K562 (cell line): ENCODE data around the gene SMC4. TPM values are rescaled to one million over a fixed set of nuclear protein-coding genes. Genes with fewer than 3 reads are reported as not detected.

Experiments used
- HDAC3 ChIP-seq: fragments of 450-650 bp; IDR thresholded peaks from 2 replicates; pipeline ENCODE4 v1.6.1; 2018; ENCODE audit warnings: borderline replicate concordance, mild to moderate bottlenecking, moderate library complexity; ENCODE audit not compliant: partially characterized antibody
- HIVEP1 ChIP-seq: fragments of 250-450 bp; sonication (Bioruptor Pico); IDR thresholded peaks from 2 replicates; pipeline ENCODE4 v1.4.0; 2020; ENCODE audit warnings: mild to moderate bottlenecking
- HNRNPH1 ChIP-seq: fragments of 200-400 bp; formaldehyde crosslinking; optimal IDR thresholded peaks from 2 replicates; pipeline ENCODE3; 2017; ENCODE audit warnings: low read depth, mild to moderate bottlenecking, low read length, moderate library complexity
- SPI1 ChIP-seq: IDR thresholded peaks from 2 replicates; pipeline ENCODE4 v1.6.1; 2011; ENCODE audit warnings: low read depth, low read length, control low read depth, borderline replicate concordance
- TRIM28 ChIP-seq: fragments of 450-650 bp; IDR thresholded peaks from 2 replicates; pipeline ENCODE4 v1.6.1; 2017
- polyA plus RNA-seq, 8 experiments: library from polyadenylated mRNA; depleted of rRNA in 4 of 8; stranded (reverse) in 5 of 8; unstranded in 3 of 8; fragments of >200 nt; fragmentation: Nextera tagmentation in 2 of 8; fragmentation: Illumina TruSeq in 1 of 8; extraction: Ambion mirVana in 2 of 8; extraction: Trizol in 1 of 8; gene quantifications; 2 replicates each; pipeline versions ENCODE4 v1.2.1 to v1.2.3, GENCODE V29; 2011 to 2014; ENCODE audit warnings: inconsistent platforms in 1 of 8, missing spikeins in 1 of 8
- total RNA-seq, 7 experiments: library from RNA; depleted of rRNA in 6 of 7; stranded (reverse); fragments of >200 nt in 6 of 7; fragmentation: Illumina TruSeq in 2 of 7; extraction: Trizol in 2 of 7; gene quantifications; 2 replicates each; pipeline versions ENCODE4 v1.2.1 to v1.2.3, GENCODE V29; 2011 to 2021; ENCODE audit warnings: low replicate concordance in 1 of 7
- TF ChIP-seq, protein P1 (sequence below), 2 experiments: fragments of 150-350 bp in 1 of 2; IDR thresholded peaks; 2 replicates each; pipeline ENCODE4 v1.6.1; 2012 to 2016; ENCODE audit warnings: low read depth in 2 of 2, low read length in 2 of 2, mild to moderate bottlenecking in 1 of 2, moderate library complexity in 1 of 2
- TF ChIP-seq, protein P2 (sequence below): IDR thresholded peaks from 2 replicates; pipeline ENCODE4 v1.6.1; 2012; ENCODE audit warnings: low read depth, low read length, improper control_type of control experiment, borderline replicate concordance
- TF ChIP-seq, protein P3 (sequence below): fragments of 250-450 bp; sonication (Bioruptor Pico); IDR thresholded peaks from 2 replicates; pipeline ENCODE4 v1.5.1; 2021; ENCODE audit warnings: mild to moderate bottlenecking
- TF ChIP-seq, protein P4 (sequence below): sonication (generic); formaldehyde crosslinking; IDR thresholded peaks from 2 replicates; pipeline ENCODE4 v1.8.1; 2023; ENCODE audit warnings: mild to moderate bottlenecking, missing genetic modification reagents, moderate library complexity
- TF ChIP-seq, protein P5 (sequence below): fragments of 450-650 bp; IDR thresholded peaks from 2 replicates; pipeline ENCODE4 v1.6.1; 2016; ENCODE audit warnings: low read depth, mild to moderate bottlenecking, moderate library complexity
- TF ChIP-seq, protein P6 (sequence below): sonication (generic); IDR thresholded peaks from 2 replicates; pipeline ENCODE4 v1.6.1; 2016

SMC4 gene
- total and polyA plus RNA-seq, 9 of the 15 experiments (the other 6 are each of a cell fraction or from before 2014, with no cell fraction given): 87.9 to 347 (median 176) TPM

DNA sequence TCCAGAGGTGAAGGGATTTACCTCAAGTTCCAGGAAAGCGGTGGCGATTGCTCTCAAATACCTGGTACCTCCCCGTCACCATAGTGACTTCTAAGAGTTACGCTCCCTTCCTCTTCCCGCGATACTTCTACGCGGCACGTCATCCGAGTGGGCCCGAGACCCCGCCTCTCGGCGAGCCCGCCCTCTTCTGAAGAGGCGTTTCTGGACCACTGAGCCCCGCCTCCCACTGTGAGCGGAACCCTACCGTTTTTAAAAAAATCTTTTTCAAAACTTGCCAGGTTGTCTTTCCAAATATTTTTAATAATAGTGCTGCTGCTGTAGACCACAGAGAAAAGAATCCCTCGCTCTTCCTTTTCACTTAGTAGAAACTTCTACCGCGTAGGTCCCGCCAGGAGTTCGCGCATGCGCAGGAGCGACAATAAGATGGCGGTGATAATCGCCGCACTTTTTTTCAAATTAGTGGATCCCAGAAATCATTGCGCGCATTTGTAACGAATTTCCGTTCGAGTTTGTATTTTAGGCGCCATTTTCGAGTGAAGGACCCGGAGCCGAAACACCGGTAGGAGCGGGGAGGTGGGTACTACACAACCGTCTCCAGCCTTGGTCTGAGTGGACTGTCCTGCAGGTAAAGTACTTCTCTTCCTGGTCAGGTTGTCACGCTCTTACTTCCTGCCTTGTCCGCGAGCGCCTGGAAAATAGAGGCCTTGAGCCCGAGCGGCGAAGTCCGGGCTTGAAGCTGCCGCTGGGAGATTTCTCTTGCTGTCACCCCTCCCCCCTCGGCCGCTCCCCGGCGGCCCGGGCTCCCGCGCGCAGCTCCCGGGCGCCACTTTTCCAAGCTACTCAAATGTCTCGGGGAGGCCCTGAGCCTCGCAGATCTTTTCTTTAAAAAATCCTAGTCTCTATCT lies at the start of gene SMC4, which contains the start of gene IFT80 (continued):
- TF ChIP-seq, protein P1, sequence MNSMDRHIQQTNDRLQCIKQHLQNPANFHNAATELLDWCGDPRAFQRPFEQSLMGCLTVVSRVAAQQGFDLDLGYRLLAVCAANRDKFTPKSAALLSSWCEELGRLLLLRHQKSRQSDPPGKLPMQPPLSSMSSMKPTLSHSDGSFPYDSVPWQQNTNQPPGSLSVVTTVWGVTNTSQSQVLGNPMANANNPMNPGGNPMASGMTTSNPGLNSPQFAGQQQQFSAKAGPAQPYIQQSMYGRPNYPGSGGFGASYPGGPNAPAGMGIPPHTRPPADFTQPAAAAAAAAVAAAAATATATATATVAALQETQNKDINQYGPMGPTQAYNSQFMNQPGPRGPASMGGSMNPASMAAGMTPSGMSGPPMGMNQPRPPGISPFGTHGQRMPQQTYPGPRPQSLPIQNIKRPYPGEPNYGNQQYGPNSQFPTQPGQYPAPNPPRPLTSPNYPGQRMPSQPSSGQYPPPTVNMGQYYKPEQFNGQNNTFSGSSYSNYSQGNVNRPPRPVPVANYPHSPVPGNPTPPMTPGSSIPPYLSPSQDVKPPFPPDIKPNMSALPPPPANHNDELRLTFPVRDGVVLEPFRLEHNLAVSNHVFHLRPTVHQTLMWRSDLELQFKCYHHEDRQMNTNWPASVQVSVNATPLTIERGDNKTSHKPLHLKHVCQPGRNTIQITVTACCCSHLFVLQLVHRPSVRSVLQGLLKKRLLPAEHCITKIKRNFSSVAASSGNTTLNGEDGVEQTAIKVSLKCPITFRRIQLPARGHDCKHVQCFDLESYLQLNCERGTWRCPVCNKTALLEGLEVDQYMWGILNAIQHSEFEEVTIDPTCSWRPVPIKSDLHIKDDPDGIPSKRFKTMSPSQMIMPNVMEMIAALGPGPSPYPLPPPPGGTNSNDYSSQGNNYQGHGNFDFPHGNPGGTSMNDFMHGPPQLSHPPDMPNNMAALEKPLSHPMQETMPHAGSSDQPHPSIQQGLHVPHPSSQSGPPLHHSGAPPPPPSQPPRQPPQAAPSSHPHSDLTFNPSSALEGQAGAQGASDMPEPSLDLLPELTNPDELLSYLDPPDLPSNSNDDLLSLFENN (IDR thresholded peaks at IDR 0.05; ENCODE audit: low read depth in 2 of 2, low read length in 2 of 2): 0 out of 4 replicates have a peak, but pooled peaks of 1 of the 2 experiments have one; percentile 35
- TF ChIP-seq, protein P2, sequence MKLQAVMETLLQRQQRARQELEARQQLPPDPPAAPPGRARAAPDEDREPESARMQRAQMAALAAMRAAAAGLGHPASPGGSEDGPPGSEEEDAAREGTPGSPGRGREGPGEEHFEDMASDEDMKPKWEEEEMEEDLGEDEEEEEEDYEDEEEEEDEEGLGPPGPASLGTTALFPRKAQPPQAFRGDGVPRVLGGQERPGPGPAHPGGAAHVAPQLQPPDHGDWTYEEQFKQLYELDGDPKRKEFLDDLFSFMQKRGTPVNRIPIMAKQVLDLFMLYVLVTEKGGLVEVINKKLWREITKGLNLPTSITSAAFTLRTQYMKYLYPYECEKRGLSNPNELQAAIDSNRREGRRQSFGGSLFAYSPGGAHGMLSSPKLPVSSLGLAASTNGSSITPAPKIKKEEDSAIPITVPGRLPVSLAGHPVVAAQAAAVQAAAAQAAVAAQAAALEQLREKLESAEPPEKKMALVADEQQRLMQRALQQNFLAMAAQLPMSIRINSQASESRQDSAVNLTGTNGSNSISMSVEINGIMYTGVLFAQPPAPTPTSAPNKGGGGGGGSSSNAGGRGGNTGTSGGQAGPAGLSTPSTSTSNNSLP: peak; percentile 61; the same call in 1 of the 2 replicates
- TF ChIP-seq, protein P3, sequence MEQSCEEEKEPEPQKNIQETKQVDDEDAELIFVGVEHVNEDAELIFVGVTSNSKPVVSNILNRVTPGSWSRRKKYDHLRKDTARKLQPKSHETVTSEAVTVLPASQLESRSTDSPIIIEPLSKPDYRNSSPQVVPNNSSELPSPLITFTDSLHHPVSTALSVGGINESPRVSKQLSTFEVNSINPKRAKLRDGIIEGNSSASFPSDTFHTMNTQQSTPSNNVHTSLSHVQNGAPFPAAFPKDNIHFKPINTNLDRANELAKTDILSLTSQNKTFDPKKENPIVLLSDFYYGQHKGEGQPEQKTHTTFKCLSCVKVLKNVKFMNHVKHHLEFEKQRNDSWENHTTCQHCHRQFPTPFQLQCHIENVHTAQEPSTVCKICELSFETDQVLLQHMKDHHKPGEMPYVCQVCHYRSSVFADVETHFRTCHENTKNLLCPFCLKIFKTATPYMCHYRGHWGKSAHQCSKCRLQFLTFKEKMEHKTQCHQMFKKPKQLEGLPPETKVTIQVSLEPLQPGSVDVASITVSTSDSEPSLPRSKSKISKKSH: no peak
- peak; percentile 57 for TF ChIP-seq HDAC3
- TF ChIP-seq TRIM28: no peak
- TF ChIP-seq, protein P4, sequence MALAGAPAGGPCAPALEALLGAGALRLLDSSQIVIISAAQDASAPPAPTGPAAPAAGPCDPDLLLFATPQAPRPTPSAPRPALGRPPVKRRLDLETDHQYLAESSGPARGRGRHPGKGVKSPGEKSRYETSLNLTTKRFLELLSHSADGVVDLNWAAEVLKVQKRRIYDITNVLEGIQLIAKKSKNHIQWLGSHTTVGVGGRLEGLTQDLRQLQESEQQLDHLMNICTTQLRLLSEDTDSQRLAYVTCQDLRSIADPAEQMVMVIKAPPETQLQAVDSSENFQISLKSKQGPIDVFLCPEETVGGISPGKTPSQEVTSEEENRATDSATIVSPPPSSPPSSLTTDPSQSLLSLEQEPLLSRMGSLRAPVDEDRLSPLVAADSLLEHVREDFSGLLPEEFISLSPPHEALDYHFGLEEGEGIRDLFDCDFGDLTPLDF (CRISPR knock-in tag): peak; percentile 91
- 0 out of 2 replicates have a peak, but pooled peaks have one; percentile 37 for TF ChIP-seq SPI1
- TF ChIP-seq HIVEP1 (CRISPR knock-in tag): no peak
- TF ChIP-seq HNRNPH1: no peak
- TF ChIP-seq, protein P5, sequence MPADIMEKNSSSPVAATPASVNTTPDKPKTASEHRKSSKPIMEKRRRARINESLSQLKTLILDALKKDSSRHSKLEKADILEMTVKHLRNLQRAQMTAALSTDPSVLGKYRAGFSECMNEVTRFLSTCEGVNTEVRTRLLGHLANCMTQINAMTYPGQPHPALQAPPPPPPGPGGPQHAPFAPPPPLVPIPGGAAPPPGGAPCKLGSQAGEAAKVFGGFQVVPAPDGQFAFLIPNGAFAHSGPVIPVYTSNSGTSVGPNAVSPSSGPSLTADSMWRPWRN: no peak
- TF ChIP-seq, protein P6, sequence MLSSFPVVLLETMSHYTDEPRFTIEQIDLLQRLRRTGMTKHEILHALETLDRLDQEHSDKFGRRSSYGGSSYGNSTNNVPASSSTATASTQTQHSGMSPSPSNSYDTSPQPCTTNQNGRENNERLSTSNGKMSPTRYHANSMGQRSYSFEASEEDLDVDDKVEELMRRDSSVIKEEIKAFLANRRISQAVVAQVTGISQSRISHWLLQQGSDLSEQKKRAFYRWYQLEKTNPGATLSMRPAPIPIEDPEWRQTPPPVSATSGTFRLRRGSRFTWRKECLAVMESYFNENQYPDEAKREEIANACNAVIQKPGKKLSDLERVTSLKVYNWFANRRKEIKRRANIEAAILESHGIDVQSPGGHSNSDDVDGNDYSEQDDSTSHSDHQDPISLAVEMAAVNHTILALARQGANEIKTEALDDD: 0 out of 2 replicates have a peak, but pooled peaks have one; percentile 22
